Tibial nerve (tissue), 3 donors: ENCODE data around the gene PRELP.

Experiments
- POLR2A ChIP-seq, 2 donors: fragments of 450-650 bp; IDR thresholded peaks; one replicate each; pipeline ENCODE4 v1.6.1; 2017; ENCODE audit warnings: antibody characterized with exemption in 2 of 2, mild to moderate bottlenecking in 2 of 2, moderate library complexity in 2 of 2
- TF ChIP-seq, protein P1 (sequence below), 5 experiments: fragments of 200-600 bp in 3 of 5; fragments of 450-650 bp in 2 of 5; sonication (generic) in 3 of 5; IDR thresholded peaks; one replicate each; pipeline ENCODE4 v1.5.1; 2016 to 2019; ENCODE audit warnings: antibody characterized with exemption in 5 of 5, mild to moderate bottlenecking in 3 of 5, moderate library complexity in 2 of 5

DNA sequence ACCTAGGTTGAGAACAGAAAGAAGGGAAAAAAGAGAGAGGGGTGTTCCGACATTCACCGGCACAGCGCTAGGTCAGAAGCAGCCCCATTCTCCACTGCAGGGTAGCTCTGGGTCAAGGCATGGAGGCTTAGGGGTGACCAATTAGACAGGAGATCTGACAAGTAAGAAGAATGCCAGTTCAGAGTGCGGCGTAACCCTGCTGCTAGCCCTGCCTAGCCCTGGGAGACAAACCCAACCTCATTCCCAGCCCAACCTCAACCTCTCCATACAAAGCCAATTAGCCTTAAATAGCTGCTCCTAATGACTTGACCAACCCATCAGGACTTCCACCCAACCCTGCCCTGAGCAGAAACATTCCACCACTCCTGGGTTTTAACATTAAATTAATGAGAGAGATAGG is 3.4 kb downstream of the PRELP start:
- TF ChIP-seq, protein P1, sequence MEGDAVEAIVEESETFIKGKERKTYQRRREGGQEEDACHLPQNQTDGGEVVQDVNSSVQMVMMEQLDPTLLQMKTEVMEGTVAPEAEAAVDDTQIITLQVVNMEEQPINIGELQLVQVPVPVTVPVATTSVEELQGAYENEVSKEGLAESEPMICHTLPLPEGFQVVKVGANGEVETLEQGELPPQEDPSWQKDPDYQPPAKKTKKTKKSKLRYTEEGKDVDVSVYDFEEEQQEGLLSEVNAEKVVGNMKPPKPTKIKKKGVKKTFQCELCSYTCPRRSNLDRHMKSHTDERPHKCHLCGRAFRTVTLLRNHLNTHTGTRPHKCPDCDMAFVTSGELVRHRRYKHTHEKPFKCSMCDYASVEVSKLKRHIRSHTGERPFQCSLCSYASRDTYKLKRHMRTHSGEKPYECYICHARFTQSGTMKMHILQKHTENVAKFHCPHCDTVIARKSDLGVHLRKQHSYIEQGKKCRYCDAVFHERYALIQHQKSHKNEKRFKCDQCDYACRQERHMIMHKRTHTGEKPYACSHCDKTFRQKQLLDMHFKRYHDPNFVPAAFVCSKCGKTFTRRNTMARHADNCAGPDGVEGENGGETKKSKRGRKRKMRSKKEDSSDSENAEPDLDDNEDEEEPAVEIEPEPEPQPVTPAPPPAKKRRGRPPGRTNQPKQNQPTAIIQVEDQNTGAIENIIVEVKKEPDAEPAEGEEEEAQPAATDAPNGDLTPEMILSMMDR (IDR thresholded peaks at IDR 0.05) = no peak
- no peak for TF ChIP-seq POLR2A (IDR thresholded peaks at IDR 0.05)
